Spleen (tissue), 11 donors: Measurements from ENCODE around the gene CALN1. TPM values are rescaled to one million over a fixed set of nuclear protein-coding genes. Genes with fewer than 3 reads are reported as not detected.

Experiments used
- DNase-seq: peaks from one replicate; pipeline ENCODE4 v3.0.0-alpha.2; 2020
- H3K27ac ChIP-seq, 8 donors: fragments of 200-600 bp; sonication (generic) in 7 of 8; 1 replicate in 4 of 8; 2 replicates in 4 of 8; pipeline versions ENCODE4 v1.5.0 to v1.8.0; 2016 to 2021; ENCODE audit warnings: inconsistent platforms in 4 of 8, mild to moderate bottlenecking in 4 of 8, moderate library complexity in 1 of 8
- H3K27me3 ChIP-seq, 7 donors: fragments of 200-600 bp; sonication (generic) in 6 of 7; replicated peaks in 1 of 7; 1 replicate in 4 of 7; 2 replicates in 3 of 7; pipeline versions ENCODE4 v1.5.0 to v1.8.0; 2016 to 2021; ENCODE audit warnings: inconsistent platforms in 3 of 7, mild to moderate bottlenecking in 1 of 7
- H3K36me3 ChIP-seq, 6 donors: fragments of 200-600 bp; sonication (generic) in 5 of 6; 1 replicate in 4 of 6; 2 replicates in 2 of 6; pipeline versions ENCODE4 v1.5.0 to v1.8.0; 2016 to 2021; ENCODE audit warnings: inconsistent platforms in 2 of 6
- H3K4me1 ChIP-seq, 6 donors: fragments of 200-600 bp; sonication (generic) in 5 of 6; 1 replicate in 3 of 6; 2 replicates in 3 of 6; pipeline versions ENCODE4 v1.5.0 to v1.8.0; 2016 to 2021; ENCODE audit warnings: inconsistent platforms in 3 of 6
- H3K4me3 ChIP-seq, 8 donors: fragments of 200-600 bp; sonication (generic) in 7 of 8; 1 replicate in 4 of 8; 2 replicates in 4 of 8; pipeline versions ENCODE4 v1.5.0 to v1.8.0; 2016 to 2021; ENCODE audit warnings: inconsistent platforms in 4 of 8, mild to moderate bottlenecking in 4 of 8, moderate library complexity in 2 of 8
- H3K9me3 ChIP-seq, 8 donors: fragments of 200-600 bp; sonication (generic) in 7 of 8; 1 replicate in 4 of 8; 2 replicates in 4 of 8; pipeline versions ENCODE4 v1.5.0 to v1.8.0; 2016 to 2021; ENCODE audit warnings: inconsistent platforms in 4 of 8
- POLR2A ChIP-seq, 3 donors: fragments of 450-650 bp; IDR thresholded peaks; one replicate each; pipeline ENCODE4 v1.5.1; 2017; ENCODE audit warnings: antibody characterized with exemption in 3 of 3, mild to moderate bottlenecking in 1 of 3
- POLR2AphosphoS5 ChIP-seq, 3 donors: sonication (generic); formaldehyde crosslinking; IDR thresholded peaks; one replicate each; pipeline ENCODE4 v1.5.1; 2017; ENCODE audit warnings: antibody characterized with exemption in 3 of 3
- WGBS, 5 donors: extraction: QIAGEN DNeasy Blood & Tissue Kit in 3 of 5; methylation state at CpG; one replicate each; pipeline versions ENCODE4 v1.1.5 to v1.1.7; 2013 to 2018; 5-methylcytosine and 5-hydroxymethylcytosine counted together
- intact Hi-C: fragments of 100-400 bp; cut with DNase I; formaldehyde crosslinking; loops from one replicate; pipeline ENCODE4 v1.15.0; 2023; ENCODE audit warnings: low total_unique reads
- polyA plus RNA-seq, 3 donors: library from polyadenylated mRNA; stranded (reverse); fragments of 200-250 nt; gene quantifications; one replicate each; pipeline ENCODE4 v1.2.1, GENCODE V29; 2013
- total RNA-seq, 7 donors: library from RNA; depleted of rRNA in 3 of 7; stranded (reverse); fragments of >200 nt in 3 of 7; fragmentation: NEBNext Ultra II Directional in 4 of 7; extraction: Animal tissue kit (Norgen Biotek cat#: 25700) in 4 of 7; gene quantifications; one replicate each; pipeline versions ENCODE4 v1.1.0 to v1.2.1, GENCODE V29; 2016 to 2021
- TF ChIP-seq, protein P1 (sequence below), 11 experiments: fragments of 200-600 bp in 7 of 11; fragments of 450-650 bp in 4 of 11; sonication (generic) in 4 of 11; IDR thresholded peaks in 8 of 11; conservative IDR thresholded peaks in 3 of 11; 1 replicate in 7 of 11; 2 replicates in 4 of 11; pipeline versions ENCODE4 v1.4.0 to v1.8.0; 2016 to 2021; ENCODE audit warnings: antibody characterized with exemption in 11 of 11, inconsistent platforms in 4 of 11, mild to moderate bottlenecking in 1 of 11
- donor health status: healthy with polysubstance abuse.
- donor health status: DM: no; HTN: no; CAD: no; lungs with moderate emphysema.
- donor health status: DM: no; HTN: no; CAD: no.
- donor health status: Bipolar disorder and iron deficiency.
- donor health status: healthy.
- donor health status: DM: no; HTN: no; CAD: no.
- donor health status: DM: yes; HTN: yes; CAD: no.

The CALN1 gene
- total and polyA plus RNA-seq, 10 donors = under 0.01 to 0.19 (median 0.03) TPM; not detected in 7

DNA sequence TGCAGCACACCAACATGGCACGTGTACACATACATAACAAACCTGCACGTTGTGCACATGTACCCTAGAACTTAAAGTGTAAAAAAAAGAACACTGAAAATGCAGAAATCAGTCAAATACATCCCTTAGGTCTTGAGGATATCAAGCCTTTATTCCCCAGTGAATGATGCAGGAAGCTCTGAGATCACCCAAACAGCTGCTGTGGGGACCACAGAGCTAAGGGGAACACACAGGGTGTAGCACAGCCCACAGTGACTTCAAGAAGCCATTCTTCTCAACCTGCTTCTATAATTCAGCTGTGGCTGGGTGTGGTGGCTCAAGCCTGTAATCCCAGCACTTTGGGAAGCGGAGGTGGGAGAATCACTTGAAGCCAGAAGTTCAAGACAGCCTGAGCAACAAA lies 314.9 kb downstream of the CALN1 start:
- H3K4me1 ChIP-seq = no peaks in the 10 kb centered on the region
- no peak overlapping the region for H3K27ac ChIP-seq
- TF ChIP-seq, protein P1, sequence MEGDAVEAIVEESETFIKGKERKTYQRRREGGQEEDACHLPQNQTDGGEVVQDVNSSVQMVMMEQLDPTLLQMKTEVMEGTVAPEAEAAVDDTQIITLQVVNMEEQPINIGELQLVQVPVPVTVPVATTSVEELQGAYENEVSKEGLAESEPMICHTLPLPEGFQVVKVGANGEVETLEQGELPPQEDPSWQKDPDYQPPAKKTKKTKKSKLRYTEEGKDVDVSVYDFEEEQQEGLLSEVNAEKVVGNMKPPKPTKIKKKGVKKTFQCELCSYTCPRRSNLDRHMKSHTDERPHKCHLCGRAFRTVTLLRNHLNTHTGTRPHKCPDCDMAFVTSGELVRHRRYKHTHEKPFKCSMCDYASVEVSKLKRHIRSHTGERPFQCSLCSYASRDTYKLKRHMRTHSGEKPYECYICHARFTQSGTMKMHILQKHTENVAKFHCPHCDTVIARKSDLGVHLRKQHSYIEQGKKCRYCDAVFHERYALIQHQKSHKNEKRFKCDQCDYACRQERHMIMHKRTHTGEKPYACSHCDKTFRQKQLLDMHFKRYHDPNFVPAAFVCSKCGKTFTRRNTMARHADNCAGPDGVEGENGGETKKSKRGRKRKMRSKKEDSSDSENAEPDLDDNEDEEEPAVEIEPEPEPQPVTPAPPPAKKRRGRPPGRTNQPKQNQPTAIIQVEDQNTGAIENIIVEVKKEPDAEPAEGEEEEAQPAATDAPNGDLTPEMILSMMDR (IDR thresholded peaks at IDR 0.05 in 8 of 11, conservative IDR thresholded peaks at IDR 0.05 in 3 of 11) = no peak
- no peak for TF ChIP-seq POLR2AphosphoS5 (IDR thresholded peaks at IDR 0.05)
- TF ChIP-seq POLR2A (IDR thresholded peaks at IDR 0.05) = no peak
- intact Hi-C loops = no loop called here
- DNase-seq = no peak
- H3K27me3 ChIP-seq = no peaks in the 10 kb centered on the region
- H3K36me3 ChIP-seq = no peaks in the 10 kb centered on the region
- peaks cover 0 to 13% (median 0%) of the 10 kb centered on the region in 8 donors for H3K9me3 ChIP-seq
- no peak overlapping the region for H3K4me3 ChIP-seq
- WGBS, 5 donors = 67 to 88% (median 75%) methylated on average over 3 of the region's 3 CpGs

DNA sequence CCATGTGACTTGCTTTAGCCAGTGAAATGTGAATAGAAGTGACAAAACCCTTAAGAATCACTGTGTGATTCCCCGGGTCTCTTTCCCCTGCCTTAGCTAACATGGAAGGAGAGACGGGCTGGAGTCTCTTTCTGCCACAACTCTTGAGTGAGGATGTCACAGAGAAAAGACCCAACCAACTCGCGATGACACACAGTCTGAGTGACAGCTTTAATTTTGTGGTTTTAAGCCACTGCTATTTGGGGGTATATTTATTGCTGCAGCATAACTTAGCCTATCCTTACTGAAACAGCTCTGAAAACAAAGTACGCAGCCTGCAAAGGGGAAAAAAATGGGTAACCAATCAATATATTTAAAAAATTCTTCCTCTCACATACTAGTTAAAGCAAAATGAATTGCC lies 319.4 kb downstream of the CALN1 start:
- intact Hi-C loops = no loop called here
- no peak overlapping the region for H3K27ac ChIP-seq
- 68 to 88% (median 86%) methylated on average over 5 of the region's 5 CpGs for WGBS, 5 donors
- H3K4me1 ChIP-seq = no peaks in the 10 kb centered on the region
- H3K4me3 ChIP-seq = no peak overlapping the region
- peaks cover 0 to 27% (median 6%) of the 10 kb centered on the region in 8 donors for H3K9me3 ChIP-seq
- no peaks in the 10 kb centered on the region for H3K36me3 ChIP-seq
- DNase-seq = no peak
- TF ChIP-seq POLR2AphosphoS5 (IDR thresholded peaks at IDR 0.05) = no peak
- TF ChIP-seq, protein P1 (IDR thresholded peaks at IDR 0.05 in 8 of 11, conservative IDR thresholded peaks at IDR 0.05 in 3 of 11) = no peak
- TF ChIP-seq POLR2A (IDR thresholded peaks at IDR 0.05) = no peak
- no peaks in the 10 kb centered on the region for H3K27me3 ChIP-seq

DNA sequence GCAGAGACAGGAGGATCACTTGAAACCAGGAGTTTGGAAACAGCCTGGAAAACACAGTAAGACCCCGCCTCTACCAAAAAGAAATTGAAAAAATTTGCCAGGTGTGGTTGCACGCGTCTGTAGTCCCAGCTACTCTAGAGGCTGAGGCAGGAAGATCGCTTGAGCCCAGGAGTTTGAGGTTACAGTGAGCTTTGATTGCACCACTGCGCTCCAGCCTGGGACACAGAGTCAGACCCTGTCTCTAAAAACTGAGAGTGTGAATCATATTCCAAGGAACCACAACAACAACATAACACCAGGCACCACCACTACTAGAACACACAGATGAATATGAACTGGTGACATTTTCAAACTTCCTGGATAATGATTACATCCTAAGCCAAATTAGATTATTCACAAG lies 324.2 kb downstream of the CALN1 start:
- intact Hi-C loops = no loop called here

DNA sequence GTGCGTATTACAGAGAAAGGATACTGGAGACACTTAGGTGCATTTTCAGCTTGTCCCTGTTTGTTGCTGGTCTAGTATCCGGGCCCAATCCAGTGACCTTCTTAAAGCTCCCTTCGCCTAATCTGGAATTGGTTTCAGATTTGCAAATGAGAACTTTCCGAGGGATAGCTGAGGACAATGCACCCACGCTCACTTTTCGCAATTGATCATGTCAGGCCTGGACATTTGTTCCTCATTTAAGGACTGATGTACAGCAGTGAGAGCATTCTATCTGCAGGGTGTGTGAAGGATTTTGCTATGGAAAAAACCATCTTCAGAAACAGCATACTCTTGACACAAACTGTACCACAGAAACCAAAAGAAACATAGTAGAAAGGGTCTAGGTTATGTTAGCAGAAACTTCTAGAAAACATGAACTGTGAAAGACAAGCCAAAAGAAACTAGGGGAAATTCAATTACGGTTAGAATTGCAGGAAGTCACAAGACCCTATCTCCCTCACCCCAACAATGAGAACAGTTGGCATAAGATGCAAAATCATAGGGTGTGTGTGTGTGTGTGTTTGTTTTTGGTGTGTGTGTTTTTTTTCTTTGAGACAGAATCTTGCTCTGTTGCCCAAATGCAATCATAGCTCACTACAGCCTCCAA lies 331.1 kb downstream of the CALN1 start:
- Histone ChIP-seq H3K36me3 (no peaks in the 10 kb centered on the region), H3K9me3 (no peaks in the 10 kb centered on the region), H3K27me3 (no peaks in the 10 kb centered on the region), H3K4me1 (no peaks in the 10 kb centered on the region), H3K4me3 (no peak overlapping the region), H3K27ac (no peak overlapping the region)
- TF ChIP-seq, protein P1 (IDR thresholded peaks at IDR 0.05 in 8 of 11, conservative IDR thresholded peaks at IDR 0.05 in 3 of 11) = no peak
- TF ChIP-seq POLR2A (IDR thresholded peaks at IDR 0.05) = no peak
- TF ChIP-seq POLR2AphosphoS5 (IDR thresholded peaks at IDR 0.05) = no peak
- intact Hi-C loops = no loop called here
- no peak for DNase-seq
- 40 to 66% (median 56%) methylated on average over 7 of the region's 7 CpGs for WGBS, 5 donors

More for the DNA sequence above, 324.2 kb downstream of the CALN1 start:
- DNase-seq = no peak
- Histone ChIP-seq H3K27me3 (no peaks in the 10 kb centered on the region), H3K9me3 (peaks cover 0 to 23% (median 5%) of the 10 kb centered on the region in 8 donors), H3K4me1 (no peaks in the 10 kb centered on the region), H3K4me3 (no peak overlapping the region), H3K36me3 (no peaks in the 10 kb centered on the region), H3K27ac (no peak overlapping the region)
- TF ChIP-seq POLR2A (IDR thresholded peaks at IDR 0.05) (no peak), POLR2AphosphoS5 (IDR thresholded peaks at IDR 0.05) (no peak)
- TF ChIP-seq, protein P1 (IDR thresholded peaks at IDR 0.05 in 8 of 11, conservative IDR thresholded peaks at IDR 0.05 in 3 of 11) = no peak
- WGBS, 5 donors = 50 to 81% (median 77%) methylated on average over 5 of the region's 5 CpGs
